Kasumi-1 (cell line): Measurements from ENCODE around the gene GRN.
A peak's percentile ranks its signal among the peaks of the same experiment; 100 is the strongest.
"Not testable (repeated sequence)": the region's sequence is repeated elsewhere in the genome, so short reads cannot be mapped to it uniquely, and the experiment has no call there.

Experiments used
- DNase-seq, 2 experiments: peaks; one replicate each; lab custom pipeline; 2025; lab: John Stamatoyannopoulos, UW

Gene GRN

GRCh38 chr17:44383363-44383762 is 38.3 kb downstream of the GRN start:
- no peak for DNase-seq

DNA sequence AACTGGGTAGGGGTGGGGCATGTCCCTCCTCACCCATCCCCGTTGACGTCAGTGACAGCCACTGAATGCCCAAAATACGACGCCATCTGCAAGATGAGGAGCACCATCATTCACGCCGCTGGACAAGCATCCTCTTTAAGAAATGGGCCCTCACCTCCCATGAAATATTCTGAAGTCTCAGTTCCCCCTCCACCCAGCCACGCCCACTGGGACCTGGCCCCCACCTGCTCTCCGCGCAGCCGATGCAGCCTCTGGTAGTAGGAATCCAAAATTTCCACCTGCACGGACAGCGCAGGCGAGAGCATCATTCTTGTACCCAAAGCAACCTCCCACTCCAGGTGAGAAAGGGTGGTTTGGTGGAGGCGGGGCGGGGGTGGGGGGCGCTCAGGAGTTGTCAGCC is 38.8 kb downstream of the GRN start:
- no peak for DNase-seq

GRCh38 chr17:44384281-44384822 is 39.2 kb downstream of the GRN start:
- no peak for DNase-seq

DNA sequence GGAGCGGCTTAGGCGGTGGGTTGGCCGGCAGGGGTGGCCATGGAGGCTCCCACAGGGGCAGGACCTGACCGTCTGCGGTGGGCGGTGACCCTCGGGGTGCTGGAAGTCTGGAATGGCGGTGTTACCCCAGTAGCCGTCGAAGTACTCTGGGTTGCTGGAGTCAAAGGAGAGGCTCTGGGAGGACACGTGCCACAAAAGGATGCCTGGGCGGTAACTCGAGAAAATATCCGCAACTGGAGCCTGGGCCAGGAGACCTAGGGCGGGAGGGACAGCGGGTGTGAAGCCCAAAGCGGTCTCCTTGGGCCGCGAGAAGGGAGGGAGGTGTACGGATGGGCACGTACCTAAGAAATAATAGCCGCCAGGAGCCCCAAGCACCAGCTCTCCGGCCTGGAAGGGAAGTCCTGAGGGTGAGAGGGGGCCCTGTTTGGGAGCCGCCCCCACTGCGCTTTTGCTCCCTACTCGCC is 39.8 kb downstream of the GRN start:
- DNase-seq, result peak in 1 of 2 experiments; percentile 42

- peak; percentile 70 to 74 for DNase-seq
Measured at GRCh38 chr17:44385287-44386181, 40.4 kb downstream of the GRN start.

DNA sequence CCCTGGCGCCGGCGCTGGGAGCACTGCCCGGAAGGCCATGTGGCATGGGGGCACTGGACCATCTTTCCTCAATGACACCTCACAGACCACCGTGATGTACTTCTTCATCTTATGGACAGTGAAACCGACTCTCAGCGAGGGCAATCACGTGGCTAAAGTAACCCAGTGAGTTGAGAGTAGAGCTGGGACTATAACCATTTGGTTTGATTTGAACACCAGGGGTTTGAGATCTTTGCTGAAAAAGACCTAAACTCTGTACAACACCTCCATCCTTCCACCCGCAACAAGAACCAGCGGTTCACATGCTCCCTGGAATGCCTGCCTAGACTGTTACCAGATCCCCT is 41.1 kb downstream of the GRN start:
- DNase-seq, result no peak

DNA sequence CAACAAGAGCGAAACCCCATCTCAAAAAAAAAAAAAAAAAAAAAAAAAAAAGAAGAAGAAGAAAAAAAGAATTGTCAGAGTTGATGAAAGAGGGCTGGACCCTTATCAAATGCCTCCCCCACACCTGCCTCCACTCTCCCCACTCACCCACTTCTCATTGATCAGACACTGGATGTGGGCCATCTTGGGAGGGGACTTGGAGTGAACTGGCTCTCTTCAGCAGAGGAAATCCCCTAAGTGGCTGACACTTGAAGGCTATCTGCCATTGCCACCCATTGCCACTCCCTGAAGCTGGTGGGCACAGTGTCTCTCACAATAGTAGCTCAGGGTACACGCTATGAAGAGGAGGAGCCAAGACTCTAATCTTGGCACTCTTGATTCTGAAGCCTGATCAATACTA is 42.7 kb downstream of the GRN start:
- no peak for DNase-seq

GRCh38 chr17:44389281-44389680 is 44.2 kb downstream of the GRN start, which contains the start of gene ITGA2B:
Gene ITGA2B, minus strand, starts transcription at chr17:44389649. Its CDS starts 176 bp downstream, at chr17:44389473.
- DNase-seq, result no peak

DNA sequence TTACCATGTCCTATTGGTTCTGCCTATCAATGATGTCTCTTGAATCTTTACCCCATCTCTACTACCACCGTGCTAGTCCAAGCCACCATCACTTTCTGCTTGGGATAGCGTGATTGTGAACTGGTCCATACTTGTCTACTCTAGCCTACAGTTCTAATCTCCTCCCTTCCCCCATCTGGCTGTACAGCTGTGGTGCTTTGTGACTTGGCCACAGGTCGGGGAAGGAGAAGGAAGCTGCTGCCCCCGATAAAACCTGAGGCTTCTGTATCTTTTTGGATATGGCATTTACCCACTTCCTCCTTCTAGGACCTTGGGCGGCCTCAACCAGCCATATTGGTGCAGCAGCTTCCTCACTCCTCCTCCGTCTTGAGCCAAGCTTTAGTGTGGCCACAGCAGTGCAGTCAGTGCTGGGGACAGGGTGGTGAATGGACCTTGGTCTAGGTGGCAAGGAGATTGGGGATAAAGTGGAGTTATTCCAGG is 44.7 kb downstream of the GRN start:
- DNase-seq, result peak; percentile 87 to 90

DNA sequence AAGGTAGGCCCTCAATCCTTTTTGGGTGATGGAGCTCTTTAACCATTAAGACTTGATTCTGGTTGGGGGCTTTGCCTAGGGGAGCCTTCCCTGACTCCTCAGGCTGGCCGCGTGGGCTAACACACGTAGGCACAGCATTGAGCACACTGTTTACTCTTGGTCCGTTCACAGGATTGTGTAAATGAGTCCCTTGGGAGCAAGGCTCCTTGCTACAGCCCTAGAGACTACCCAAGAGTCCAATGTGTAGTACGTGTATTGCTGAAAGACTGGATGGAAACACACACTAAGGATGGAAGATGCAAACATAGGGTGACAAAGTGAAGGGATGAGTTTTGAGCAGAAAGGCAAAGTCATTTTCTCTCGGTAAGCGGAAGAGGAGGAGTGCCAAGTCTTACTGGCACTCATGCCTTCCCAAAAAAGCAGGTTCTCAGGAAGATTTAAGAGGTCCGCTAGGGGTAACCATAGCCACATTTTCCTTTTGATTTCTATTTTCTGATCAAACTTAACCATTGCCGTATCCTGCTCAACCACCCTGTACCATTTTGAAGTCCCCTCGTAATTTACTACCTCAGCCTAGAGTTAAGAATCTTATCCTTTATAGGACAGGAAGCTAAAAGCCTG is 45.3 kb downstream of the GRN start:
- DNase-seq, result no peak

- DNase-seq, result not testable (repeated sequence)
Measured at GRCh38 chr17:44394112-44394511, 49.0 kb downstream of the GRN start.

DNA sequence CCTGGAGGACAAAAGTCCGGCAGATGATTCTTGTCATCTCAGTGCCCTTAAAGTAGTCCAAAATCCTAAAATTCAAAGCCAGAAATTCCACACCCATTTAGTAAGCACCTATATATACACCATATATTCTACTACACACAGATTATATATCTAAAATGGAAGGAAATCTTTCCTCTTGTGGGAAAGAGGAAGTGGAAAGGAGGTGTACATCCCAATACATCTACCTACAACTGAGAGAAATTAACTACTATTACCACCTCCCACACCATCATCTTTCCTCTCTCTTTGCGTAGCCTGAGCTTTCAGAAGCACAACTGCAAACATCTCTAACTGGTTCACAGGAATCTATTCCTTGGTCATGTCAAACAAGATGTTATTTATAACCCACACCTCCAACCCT is 49.7 kb downstream of the GRN start:
- no peak for DNase-seq

DNA sequence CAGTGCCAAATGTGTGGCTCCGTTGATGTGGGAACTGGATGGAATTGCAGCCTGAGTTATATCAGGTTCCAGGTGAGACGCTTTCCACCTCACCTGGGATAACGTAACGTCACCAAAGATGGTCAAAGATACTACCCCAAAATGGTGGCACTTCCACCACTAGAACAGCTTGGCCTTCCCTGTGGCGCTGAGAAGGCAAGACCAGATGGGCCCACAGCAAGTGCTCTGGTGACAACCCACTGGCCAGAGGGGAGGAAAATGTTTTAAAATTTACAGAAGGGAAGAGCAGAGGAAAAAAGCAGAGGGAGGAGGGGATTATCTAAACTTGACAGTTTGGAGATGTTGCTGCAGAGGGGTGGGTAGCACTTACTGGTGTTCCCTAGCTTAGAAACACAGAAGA is 51.8 kb downstream of the GRN start:
- DNase-seq, result no peak

DNA sequence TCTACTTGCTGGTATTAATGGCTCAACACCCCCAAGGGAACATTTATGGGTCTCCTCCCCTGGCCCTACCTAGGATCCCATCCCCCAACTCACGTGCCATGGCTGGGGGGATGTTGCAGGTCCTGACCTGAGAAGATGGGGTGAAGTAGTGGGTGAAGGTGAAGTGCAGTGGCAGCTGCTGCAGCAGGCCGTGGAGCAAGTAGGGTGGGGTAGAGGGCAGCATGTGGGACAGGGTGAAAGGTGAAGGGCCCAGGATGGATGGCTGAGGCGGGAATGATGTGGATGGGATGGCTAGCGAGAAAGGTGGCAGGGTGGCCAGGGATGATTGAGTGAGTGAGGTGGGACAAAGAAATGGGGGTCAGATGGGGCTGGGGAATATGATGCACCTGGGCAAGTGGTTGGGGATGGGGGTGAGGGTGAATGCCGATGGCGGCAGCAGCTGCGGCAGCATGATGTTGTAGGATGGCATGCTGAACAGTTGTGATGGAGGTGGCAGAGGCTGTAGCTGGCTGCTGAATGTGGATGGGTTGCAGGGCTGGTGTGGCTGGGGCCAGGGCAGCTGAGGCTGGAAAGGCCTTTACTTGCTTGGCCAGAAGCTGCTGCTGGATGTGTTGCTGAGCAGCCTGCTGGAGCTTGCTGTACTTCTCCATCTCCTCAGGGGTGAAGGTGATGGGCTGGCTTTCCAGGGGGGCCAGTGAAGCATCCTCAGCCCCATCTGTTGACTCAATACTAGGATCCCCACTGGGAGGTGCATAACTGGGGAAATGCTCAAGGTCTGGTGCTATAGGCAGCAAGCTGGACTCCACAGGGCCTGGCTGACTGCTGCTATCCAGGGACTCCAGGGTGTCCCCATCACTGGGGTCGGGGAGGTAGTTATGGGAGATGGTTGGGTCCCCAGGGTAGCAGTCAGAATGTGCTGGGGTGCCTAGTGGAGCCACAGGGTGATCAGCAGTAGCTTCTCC is 52.7 kb downstream of the GRN start:
- no peak for DNase-seq

- DNase-seq, result no peak
Measured at GRCh38 chr17:44398692-44399691, 53.9 kb downstream of the GRN start.

DNA sequence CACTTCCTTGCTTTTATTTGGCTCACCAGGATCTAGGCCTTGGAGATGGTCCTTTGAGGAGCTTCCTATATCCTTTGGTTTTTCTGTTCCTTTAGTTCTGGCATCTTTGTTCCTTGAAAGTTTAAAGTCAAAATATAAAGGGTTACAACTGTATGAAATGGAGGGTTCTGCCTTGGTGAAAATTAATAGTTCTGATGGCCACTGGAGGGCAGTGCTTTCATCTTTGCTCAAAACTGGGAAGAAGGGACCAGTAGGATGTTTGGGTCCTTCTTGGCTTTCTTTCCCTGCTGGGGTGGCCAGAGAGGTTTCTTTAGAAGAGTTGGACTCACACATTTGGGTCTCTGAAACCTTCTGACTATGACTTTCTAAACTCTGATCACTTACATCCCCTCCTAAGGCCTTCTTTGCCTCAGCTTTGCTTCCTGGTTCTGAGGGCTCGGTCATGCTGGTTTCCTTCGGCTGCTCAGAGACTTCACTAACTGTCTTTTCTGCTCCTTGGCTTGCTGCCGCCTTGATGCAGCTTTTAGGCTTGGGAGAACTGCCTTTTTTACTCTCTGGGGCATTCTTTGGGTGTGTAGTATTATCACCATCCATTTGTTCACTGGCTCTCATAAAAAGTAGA is 55.2 kb downstream of the GRN start:
- DNase-seq, result peak; percentile 20 to 53
